HAP-1 (cell line): Measurements from ENCODE around the gene ANKS1A.

Experiments used
- DNase-seq, 2 experiments: peaks; one replicate each; pipeline ENCODE4 v3.0.0-alpha.2; 2016 to 2020; ENCODE audit warnings: low spot score in 2 of 2
- H3K27me3 ChIP-seq: fragments of 250-450 bp; sonication (Bioruptor Pico); 2 replicates; pipeline ENCODE4 v1.5.1; 2020; ENCODE audit warnings: low read depth, mild to moderate bottlenecking, moderate library complexity
- H3K36me3 ChIP-seq: fragments of 250-450 bp; sonication (Bioruptor Pico); replicated peaks from 2 replicates; pipeline ENCODE4 v1.5.1; 2020; ENCODE audit warnings: mild to moderate bottlenecking
- H3K4me1 ChIP-seq: fragments of 250-450 bp; sonication (Bioruptor Pico); 2 replicates; pipeline ENCODE4 v1.5.1; 2020; ENCODE audit warnings: mild to moderate bottlenecking
- H3K4me3 ChIP-seq: fragments of 250-450 bp; sonication (Bioruptor Pico); 2 replicates; pipeline ENCODE4 v1.5.1; 2020; ENCODE audit warnings: mild to moderate bottlenecking, moderate library complexity
- H3K9me3 ChIP-seq: fragments of 250-450 bp; sonication (Bioruptor Pico); 2 replicates; pipeline ENCODE4 v1.5.1; 2020; ENCODE audit warnings: mild to moderate bottlenecking, moderate library complexity
- in situ Hi-C: fragments of 300-500 bp; cut with MboI; formaldehyde crosslinking; loops from 3 replicates; pipeline ENCODE4 v1.14.3; 2020; ENCODE audit warnings: low sequenced_read_pairs, inconsistent platforms, mixed read lengths

ANKS1A gene

DNA sequence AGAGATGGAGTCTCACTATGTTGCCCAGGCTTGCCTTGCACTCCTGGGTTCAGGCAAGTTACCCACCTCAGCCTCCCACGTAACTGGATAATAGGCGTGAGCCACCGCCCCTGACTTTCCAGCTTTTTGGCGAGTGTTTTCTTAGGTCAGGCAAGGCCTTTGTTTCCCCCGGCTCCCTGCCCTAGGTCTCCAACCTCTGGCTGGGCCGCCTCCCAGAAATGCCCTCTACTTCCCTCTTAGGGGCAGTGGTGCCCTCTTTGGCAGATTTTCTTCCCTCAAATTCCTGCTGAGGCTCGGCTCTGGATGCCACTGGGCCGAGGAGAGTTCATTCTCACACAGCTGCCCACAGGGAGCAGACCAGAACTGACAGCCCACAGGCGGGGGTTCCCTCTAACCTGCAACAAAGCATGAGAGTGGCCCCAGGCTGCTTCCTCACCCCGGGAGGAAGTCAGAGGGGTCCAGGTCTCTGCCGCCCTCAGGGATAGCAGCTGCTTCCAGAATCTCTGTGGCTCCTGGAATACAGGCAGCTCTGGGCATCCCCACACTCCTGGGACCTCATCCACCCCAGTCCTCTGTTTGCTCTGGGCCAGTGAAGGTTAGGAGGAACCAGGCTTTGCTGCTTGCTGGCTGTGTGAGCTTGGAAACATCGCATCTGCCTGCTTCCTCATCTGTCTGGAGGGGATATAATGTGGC is 195.6 kb downstream of the ANKS1A start:
- Histone ChIP-seq H3K4me3 (no peak overlapping the region), H3K36me3 (peaks cover 30% of the 10 kb centered on the region), H3K27me3 (no peaks in the 10 kb centered on the region), H3K9me3 (no peaks in the 10 kb centered on the region), H3K4me1 (no peaks in the 10 kb centered on the region)
- DNase-seq: no peak
- in situ Hi-C loops: no loop called here

GRCh38 chr6:35085359-35086281 is 196.6 kb downstream of the ANKS1A start:
- no peak for DNase-seq
- in situ Hi-C loops: no loop called here
- H3K9me3 ChIP-seq: no peaks in the 10 kb centered on the region
- peaks cover 34% of the 10 kb centered on the region for H3K36me3 ChIP-seq
- no peak overlapping the region for H3K4me3 ChIP-seq
- no peaks in the 10 kb centered on the region for H3K4me1 ChIP-seq
- no peaks in the 10 kb centered on the region for H3K27me3 ChIP-seq

DNA sequence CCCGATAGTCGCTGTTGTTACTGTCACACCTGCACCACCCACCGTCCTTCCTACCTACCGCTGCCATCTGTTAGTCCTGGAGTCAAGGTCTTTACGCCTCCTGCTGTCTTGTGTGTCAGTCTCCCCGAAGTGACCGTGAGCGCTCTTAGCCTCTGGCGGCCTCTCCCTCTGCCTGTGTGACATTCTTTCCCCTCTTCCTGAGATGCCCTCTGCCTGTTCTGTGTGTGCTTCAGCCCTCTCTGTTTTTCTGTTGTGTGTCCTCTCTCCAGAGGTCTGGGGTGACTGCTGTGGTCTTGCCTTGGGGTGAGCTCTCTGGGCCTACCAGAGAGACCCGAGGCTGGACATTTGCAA is 197.2 kb downstream of the ANKS1A start:
- H3K4me1 ChIP-seq: no peaks in the 10 kb centered on the region
- H3K36me3 ChIP-seq: peaks cover 32% of the 10 kb centered on the region
- in situ Hi-C loops: no loop called here
- DNase-seq: no peak
- no peaks in the 10 kb centered on the region for H3K27me3 ChIP-seq
- no peaks in the 10 kb centered on the region for H3K9me3 ChIP-seq
- no peak overlapping the region for H3K4me3 ChIP-seq

DNA sequence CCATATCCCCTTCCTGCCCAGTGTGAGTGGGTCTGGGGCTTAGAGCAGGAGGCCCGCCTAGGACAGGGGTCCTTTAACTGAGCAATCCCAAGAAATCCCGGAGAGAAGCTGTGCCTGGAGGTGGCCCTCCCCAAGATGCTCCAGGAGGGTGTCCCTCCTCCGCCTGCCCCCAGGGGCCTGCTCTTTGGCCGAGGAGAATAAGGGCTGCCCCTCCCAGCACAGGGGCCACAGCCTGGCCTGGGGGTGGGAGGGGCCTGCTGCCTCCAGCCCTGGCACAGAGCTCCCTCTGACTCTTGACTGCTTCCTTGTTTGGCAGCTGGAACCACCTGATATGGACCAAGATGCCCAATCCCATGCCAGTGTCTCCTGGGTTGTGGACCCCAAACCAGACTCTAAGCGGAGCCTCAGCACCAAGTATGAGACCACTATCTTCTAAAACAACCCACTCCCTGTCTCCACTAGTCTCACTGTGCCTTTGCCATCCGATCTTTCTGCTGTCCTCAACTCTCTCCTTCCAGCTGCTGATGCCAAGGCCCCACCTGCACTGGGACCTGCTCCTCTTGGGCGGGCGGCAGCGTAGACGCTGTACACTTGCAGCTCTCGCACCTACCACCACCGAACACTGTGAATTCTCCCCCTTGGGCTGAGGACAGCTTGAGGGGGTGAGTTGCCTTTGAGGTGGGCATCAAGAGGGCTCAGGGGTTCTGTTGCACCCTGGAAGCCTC is 197.7 kb downstream of the ANKS1A start:
- peaks cover 32% of the 10 kb centered on the region for H3K36me3 ChIP-seq
- DNase-seq: no peak
- in situ Hi-C loops: no loop called here

GRCh38 chr6:35087361-35088280 is 198.6 kb downstream of the ANKS1A start:
- Histone ChIP-seq H3K4me1 (no peaks in the 10 kb centered on the region), H3K27me3 (no peaks in the 10 kb centered on the region), H3K36me3 (peaks cover 32% of the 10 kb centered on the region), H3K9me3 (no peaks in the 10 kb centered on the region), H3K4me3 (no peak overlapping the region)
- DNase-seq: peak in 1 of 2 experiments; percentile 6
- in situ Hi-C loops: no loop called here

More for the DNA sequence above, 197.7 kb downstream of the ANKS1A start:
- no peaks in the 10 kb centered on the region for H3K27me3 ChIP-seq
- H3K9me3 ChIP-seq: no peaks in the 10 kb centered on the region
- no peaks in the 10 kb centered on the region for H3K4me1 ChIP-seq
- no peak overlapping the region for H3K4me3 ChIP-seq

DNA sequence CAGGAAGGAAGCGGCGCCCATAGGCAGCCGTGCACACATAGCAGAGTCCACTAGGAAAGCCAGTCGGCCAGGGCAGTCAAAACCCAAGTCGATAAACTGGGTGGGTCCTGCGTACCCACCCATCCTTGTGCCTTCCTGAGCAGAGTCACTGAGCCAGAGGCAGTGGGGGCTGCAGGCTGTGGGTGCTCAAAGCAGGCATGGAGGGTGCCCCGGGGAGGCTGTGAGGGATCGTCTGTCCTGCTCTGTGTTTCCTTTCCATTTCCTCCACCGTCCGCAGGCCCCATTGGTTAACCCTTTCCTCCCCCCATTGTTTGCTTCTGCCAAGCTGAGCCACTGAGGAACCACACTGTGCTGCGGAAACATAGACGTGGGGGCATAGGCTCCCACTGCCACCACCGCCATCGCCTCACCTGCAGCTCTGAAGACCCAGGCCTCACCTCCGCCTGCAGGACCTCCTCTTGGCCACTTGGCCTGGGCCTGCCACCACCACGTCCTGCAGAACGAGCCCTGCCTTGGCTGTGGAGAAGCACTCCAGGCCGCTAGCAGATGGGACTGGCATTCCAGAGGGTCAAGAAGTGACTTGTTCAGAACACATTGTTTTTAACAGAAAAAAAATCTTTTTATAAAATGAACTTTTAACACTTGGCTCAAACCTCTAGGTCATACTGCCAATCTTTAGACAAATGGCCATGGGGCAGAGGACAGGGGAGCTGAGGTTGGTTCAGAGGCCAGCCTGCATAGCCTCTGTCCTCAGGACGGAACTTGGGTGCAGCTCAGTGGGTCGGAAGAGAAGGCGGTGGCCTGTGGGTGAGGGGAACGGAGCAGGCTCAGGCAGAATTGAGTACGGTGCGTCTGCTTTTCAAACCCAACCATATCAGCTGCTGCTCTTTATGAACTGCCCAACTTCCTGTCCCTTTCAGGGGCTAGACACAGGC is 199.5 kb downstream of the ANKS1A start:
- Histone ChIP-seq H3K4me1 (peaks cover 7% of the 10 kb centered on the region), H3K4me3 (no peak overlapping the region), H3K27me3 (no peaks in the 10 kb centered on the region), H3K9me3 (no peaks in the 10 kb centered on the region), H3K36me3 (peaks cover 27% of the 10 kb centered on the region)
- in situ Hi-C loops: no loop called here
- DNase-seq: no peak

DNA sequence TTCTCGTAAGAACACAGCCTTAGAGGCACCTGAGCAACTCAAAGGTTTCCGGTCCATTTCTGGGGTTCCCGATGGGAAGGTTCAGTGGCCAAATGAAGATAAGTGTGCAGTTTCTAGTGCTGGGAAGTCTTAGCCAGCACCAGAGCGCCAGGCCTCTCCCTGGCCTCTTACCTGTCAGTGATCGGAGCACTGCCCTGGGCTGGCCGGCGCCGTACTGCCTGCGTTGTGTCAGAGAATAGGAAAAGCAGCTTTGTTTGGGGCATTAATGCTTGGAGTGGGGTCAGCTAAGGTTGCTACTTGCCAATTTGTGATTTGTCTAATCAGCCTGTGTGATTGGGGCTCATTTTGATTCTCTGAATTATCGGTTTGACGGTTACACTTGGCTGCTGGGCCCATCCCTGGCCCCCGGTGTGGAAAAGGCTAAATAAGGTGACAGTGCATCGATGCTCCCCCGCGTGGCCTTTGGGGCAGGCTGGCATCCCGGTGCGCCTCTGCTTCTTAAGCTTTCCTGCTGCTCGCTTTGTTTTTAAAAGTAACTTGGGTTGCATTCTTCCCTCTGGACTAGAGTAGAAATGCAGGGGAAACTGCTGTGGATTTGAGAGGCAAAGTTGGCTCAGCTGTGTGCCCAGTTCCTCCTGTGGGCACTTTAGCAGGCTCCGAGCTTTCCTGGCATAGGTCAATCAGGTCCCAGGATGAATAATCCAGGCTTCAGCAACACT is 200.3 kb downstream of the ANKS1A start:
- H3K4me1 ChIP-seq: peaks cover 15% of the 10 kb centered on the region
- peaks cover 23% of the 10 kb centered on the region for H3K36me3 ChIP-seq
- in situ Hi-C loops: no loop called here
- H3K27me3 ChIP-seq: no peaks in the 10 kb centered on the region
- no peaks in the 10 kb centered on the region for H3K9me3 ChIP-seq
- no peak for DNase-seq
- no peak overlapping the region for H3K4me3 ChIP-seq

DNA sequence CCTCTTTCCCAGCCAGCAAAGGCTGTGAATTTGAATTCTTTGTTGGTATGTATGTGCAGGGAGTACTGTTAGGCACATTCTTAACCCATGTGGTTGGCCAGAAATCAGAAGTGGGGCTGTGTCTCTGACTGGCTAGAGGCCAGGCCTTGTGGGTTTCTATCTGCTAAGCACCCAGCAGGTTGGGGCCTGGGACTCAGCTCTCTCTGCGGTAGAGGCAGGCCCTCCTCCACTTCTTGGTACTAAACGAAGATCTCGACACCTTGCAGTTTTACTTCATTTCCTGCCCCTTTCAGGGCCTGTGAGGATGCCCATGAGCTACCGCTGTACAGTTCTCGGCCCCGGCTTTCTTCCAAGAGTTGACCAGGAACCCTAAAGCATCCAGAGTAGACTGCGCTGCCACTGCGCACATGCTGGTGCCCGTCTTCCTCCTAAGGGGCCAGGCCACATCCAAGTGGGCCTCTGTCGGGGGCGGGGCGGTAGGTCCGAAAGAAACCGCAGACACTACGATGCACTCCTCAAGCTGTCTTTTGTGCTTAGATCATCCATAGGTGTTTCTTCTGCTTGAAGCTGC is 201.0 kb downstream of the ANKS1A start:
- H3K4me1 ChIP-seq: peaks cover 20% of the 10 kb centered on the region
- no peak for DNase-seq
- in situ Hi-C loops: no loop called here
- peaks cover 22% of the 10 kb centered on the region for H3K36me3 ChIP-seq
- H3K27me3 ChIP-seq: no peaks in the 10 kb centered on the region
- H3K4me3 ChIP-seq: no peak overlapping the region
- H3K9me3 ChIP-seq: no peaks in the 10 kb centered on the region

DNA sequence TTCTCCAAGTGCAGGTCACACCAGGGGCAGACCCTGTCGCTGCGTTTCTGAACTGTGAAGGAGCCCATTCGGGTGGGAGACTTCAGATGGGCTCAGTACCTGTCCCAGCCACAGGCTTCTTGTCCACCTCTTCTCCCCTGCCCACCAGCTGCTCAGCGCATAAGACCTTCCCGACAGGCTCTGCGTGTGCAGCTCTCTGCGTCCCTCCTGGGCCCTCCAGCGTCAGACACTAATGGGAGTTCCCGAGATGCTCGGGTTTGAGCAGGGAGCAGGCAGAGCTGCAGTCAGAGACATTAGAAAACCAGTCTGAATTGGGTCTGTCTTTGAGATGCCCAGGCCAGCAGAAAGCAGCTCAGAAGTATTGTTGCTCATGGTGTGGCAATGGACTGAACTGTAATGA is 201.7 kb downstream of the ANKS1A start:
- H3K4me3 ChIP-seq: no peak overlapping the region
- H3K36me3 ChIP-seq: peaks cover 19% of the 10 kb centered on the region
- peaks cover 27% of the 10 kb centered on the region for H3K4me1 ChIP-seq
- no peaks in the 10 kb centered on the region for H3K9me3 ChIP-seq
- H3K27me3 ChIP-seq: no peaks in the 10 kb centered on the region
- in situ Hi-C loops: no loop called here
- DNase-seq: no peak

GRCh38 chr6:35091346-35092083 is 202.5 kb downstream of the ANKS1A start:
- no peaks in the 10 kb centered on the region for H3K9me3 ChIP-seq
- H3K4me3 ChIP-seq: no peak overlapping the region
- peaks cover 34% of the 10 kb centered on the region for H3K4me1 ChIP-seq
- in situ Hi-C loops: no loop called here
- no peaks in the 10 kb centered on the region for H3K27me3 ChIP-seq
- H3K36me3 ChIP-seq: peaks cover 19% of the 10 kb centered on the region
- no peak for DNase-seq

DNA sequence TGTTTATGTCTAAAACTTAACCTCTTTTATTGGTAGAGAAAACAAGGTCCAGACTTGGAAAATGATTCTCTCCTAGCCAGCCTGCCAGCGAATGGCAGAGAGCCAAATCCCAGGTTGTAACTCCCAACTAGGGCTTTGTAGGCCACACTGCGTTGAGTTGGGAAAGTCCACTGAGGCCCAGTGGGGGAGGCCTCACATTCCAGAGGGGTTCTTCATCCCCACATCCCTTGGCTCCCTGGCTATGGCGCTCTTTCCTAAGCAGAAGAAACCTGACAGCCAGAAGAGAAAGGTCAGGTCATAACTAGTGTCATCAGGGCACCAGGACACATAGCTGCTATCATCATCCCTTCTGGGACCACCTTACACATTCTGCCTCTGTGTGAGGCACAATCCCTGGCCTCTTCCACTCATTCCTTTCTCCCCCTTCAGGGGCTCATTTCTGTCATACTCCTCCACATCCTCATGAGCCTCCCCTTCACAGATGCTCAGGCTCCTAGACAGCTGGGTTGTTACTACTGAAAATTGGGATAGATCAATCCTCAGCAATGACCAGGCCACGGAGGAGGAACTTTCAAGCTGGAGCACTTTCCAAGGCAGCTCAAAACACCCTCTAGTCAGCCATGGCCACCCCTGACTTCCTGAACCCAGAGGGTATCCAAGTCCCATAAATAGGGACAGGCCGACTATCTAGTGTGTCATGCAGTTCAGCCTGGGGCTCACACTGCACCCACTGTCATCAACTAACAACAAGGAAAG is 203.5 kb downstream of the ANKS1A start:
- H3K4me1 ChIP-seq: peaks cover 40% of the 10 kb centered on the region
- DNase-seq: no peak
- no peaks in the 10 kb centered on the region for H3K9me3 ChIP-seq
- H3K36me3 ChIP-seq: peaks cover 14% of the 10 kb centered on the region
- no peaks in the 10 kb centered on the region for H3K27me3 ChIP-seq
- in situ Hi-C loops: no loop called here
- no peak overlapping the region for H3K4me3 ChIP-seq
